ENCODE data around the gene SRSF5. TPM values are rescaled to one million over a fixed set of nuclear protein-coding genes. Genes with fewer than 3 reads are reported as not detected.

SRSF5 gene
- total RNA-seq, 1 experiment from 2014 or later, result 288 TPM

DNA sequence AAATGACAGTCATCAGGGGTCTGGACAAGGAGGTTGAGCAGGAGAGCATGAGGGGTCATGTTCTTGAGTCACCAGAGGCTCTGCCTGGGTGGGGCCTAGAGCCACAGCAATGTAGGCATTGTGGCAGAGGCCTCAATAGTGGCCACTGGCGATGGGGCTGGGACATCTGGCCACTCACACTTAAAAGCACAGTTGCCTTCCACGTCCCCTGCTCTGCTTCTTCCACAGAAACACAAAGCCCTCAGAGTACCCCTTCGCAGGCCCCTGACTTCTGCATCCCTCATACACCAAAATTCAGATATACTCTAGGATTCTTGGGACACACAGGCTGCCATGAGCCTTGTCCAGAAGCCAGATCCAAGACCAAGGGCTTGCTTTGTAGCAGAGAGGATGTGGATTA, 27.8 kb downstream of the SRSF5 start:
- CTCF ChIA-PET, result no interaction called here
- H3K36me3 Mint-ChIP-seq, result peaks cover 4% of the 10 kb centered on the region; the same call in 1 of the 2 replicates
- H3K27ac Mint-ChIP-seq, result no peak overlapping the region

DNA sequence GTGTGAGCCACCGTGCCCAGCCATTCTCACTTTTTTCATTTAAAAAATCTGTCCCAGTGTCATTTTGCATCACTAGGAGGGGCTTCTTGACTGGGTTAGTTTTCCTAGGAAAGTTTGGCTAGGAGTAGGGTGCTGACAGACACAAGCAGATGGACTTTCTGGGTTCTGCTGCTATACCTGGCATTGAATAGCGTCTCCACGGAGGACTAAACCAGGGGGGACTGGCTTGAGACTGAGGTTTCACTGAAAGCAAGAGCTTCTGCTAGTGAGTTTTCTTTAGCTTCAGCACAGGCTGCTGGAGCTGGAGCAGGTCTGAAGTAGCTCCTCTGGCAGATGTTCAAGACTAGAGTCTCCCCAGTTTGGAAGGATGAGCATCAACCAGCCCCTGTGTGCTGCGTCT, 28.7 kb downstream of the SRSF5 start:
- TF ChIP-seq, protein P1, sequence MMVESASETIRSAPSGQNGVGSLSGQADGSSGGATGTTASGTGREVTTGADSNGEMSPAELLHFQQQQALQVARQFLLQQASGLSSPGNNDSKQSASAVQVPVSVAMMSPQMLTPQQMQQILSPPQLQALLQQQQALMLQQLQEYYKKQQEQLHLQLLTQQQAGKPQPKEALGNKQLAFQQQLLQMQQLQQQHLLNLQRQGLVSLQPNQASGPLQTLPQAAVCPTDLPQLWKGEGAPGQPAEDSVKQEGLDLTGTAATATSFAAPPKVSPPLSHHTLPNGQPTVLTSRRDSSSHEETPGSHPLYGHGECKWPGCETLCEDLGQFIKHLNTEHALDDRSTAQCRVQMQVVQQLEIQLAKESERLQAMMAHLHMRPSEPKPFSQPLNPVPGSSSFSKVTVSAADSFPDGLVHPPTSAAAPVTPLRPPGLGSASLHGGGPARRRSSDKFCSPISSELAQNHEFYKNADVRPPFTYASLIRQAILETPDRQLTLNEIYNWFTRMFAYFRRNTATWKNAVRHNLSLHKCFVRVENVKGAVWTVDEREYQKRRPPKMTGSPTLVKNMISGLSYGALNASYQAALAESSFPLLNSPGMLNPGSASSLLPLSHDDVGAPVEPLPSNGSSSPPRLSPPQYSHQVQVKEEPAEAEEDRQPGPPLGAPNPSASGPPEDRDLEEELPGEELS (CRISPR knock-in tag; IDR thresholded peaks at IDR 0.05), result no peak
- TF ChIP-seq, protein P2, sequence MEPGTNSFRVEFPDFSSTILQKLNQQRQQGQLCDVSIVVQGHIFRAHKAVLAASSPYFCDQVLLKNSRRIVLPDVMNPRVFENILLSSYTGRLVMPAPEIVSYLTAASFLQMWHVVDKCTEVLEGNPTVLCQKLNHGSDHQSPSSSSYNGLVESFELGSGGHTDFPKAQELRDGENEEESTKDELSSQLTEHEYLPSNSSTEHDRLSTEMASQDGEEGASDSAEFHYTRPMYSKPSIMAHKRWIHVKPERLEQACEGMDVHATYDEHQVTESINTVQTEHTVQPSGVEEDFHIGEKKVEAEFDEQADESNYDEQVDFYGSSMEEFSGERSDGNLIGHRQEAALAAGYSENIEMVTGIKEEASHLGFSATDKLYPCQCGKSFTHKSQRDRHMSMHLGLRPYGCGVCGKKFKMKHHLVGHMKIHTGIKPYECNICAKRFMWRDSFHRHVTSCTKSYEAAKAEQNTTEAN (CRISPR knock-in tag; IDR thresholded peaks at IDR 0.05), result no peak
- TF ChIP-seq RORB (CRISPR knock-in tag; IDR thresholded peaks at IDR 0.05) (no peak), ETV6 (CRISPR knock-in tag; IDR thresholded peaks at IDR 0.05) (no peak), PRRX2 (CRISPR knock-in tag; IDR thresholded peaks at IDR 0.05) (no peak), NR3C1 (CRISPR knock-in tag; conservative IDR thresholded peaks at IDR 0.05; ENCODE audit: low read depth) (no peak), KAT7 (CRISPR knock-in tag; IDR thresholded peaks at IDR 0.05; ENCODE audit: borderline replicate concordance) (no peak), FOXP1 (CRISPR knock-in tag; IDR thresholded peaks at IDR 0.05; ENCODE audit: borderline replicate concordance) (no peak), CREM (CRISPR knock-in tag; IDR thresholded peaks at IDR 0.05) (no peak), CBFB (CRISPR knock-in tag; IDR thresholded peaks at IDR 0.05; ENCODE audit: low read depth) (no peak), GTF2I (CRISPR knock-in tag; conservative IDR thresholded peaks at IDR 0.05) (no peak)
- TF ChIP-seq, protein P3, sequence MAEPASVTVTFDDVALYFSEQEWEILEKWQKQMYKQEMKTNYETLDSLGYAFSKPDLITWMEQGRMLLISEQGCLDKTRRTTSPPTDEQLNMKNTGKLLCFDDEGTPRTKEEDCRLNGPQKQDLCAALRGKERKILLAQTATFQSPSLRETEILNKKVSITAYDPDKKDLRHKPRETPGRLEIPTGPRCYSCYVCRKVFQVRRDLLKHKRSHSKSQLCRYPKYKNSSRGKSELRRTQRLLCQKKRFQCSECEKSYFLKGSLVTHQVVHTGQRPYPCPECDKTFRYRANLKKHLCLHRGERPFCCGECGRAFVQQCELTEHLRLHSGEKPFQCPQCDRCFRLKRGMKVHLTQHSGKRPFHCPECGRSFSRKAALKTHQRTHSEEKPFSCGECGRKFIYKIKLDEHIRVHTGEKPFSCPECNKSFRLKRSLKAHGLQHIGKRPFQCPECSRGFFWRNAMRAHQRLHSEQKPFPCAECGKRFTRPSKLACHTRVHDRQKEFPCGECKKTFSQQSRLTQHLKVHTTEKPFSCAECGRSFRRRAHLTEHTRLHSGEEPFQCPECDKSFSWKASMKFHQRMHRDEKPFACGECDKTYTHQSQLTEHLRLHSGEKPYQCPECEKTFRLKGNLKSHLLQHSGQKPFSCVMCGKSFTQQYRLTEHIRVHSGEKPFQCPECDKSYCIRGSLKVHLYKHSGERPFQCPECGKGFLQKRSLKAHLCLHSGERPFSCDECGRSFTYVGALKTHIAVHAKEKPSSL (CRISPR knock-in tag; conservative IDR thresholded peaks at IDR 0.05), result no peak
- peaks cover 17% of the 10 kb centered on the region for H3K9me3 Mint-ChIP-seq
- DNase-seq (ENCODE audit: low spot score) (no peak), ATAC-seq (no peak)
- H3K4me1 Mint-ChIP-seq, result peaks cover 27% of the 10 kb centered on the region
- ChIA-PET POLR2A (no interaction called here), CTCF (no interaction called here)
- peaks cover 4% of the 10 kb centered on the region; the same call in 1 of the 2 replicates for H3K36me3 Mint-ChIP-seq
- H3K4me3 Mint-ChIP-seq, result no peak overlapping the region
- H3K27me3 Mint-ChIP-seq (ENCODE audit: low read depth), result no peaks in the 10 kb centered on the region
- no peak overlapping the region for H3K27ac Mint-ChIP-seq

More for the DNA sequence above, 27.8 kb downstream of the SRSF5 start:
- Mint-ChIP-seq H3K27me3 (ENCODE audit: low read depth) (no peaks in the 10 kb centered on the region), H3K4me1 (peaks cover 22% of the 10 kb centered on the region), H3K9me3 (peaks cover 15% of the 10 kb centered on the region), H3K4me3 (no peak overlapping the region)
- no peak for ATAC-seq
- TF ChIP-seq ZNF423 (CRISPR knock-in tag; IDR thresholded peaks at IDR 0.05) (no peak), SOX15 (CRISPR knock-in tag; IDR thresholded peaks at IDR 0.05) (no peak)
- DNase-seq (ENCODE audit: low spot score), result no peak
- POLR2A ChIA-PET, result no interaction called here

DNA sequence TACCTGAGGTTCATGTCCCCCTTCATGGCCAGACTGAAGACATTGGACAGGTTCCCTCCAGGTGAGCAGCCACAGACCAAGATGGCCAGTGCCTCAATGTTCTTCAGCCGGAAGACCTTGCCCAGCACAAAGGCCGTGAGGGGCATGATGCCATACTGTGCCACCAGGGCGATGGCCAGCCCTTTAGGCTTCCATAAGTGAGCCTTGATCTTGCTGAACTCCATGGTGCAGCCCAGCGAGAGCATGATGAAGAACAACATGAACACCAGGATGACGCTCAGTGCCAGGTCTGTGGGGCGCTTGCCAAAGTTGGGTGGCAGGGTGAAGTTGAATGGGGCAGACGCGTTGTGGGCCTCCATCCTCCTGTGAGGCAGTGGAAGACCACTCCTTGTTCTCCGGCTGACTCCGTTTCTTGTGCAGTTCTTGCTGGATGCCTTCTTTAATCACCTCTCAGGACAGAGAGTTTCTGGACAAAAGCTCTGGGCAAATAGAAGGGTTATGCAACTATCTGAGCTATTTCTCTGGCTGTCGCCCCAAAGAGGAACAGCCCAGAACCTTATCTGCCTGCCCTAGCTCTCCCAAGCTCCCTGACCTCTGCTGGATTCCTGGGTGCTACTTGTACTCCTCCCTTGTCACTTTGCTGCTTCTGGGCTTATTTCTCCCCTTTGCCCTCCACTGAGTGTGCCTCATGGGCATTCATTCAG, 30.0 kb downstream of the SRSF5 start, which contains the start of gene SLC10A1:
Gene SLC10A1, minus strand, starts transcription at position 445 of the 704 bp plus-strand sequence. Its CDS starts 86 bp downstream, at position 359.
- ChIA-PET POLR2A (no interaction called here), CTCF (interaction anchor here (1.1 kb wide), 1 partner anchor 231 kb away, joined by 4 read pairs; no protein-coding TSS in a partner anchor)
- peaks cover 4% of the 10 kb centered on the region; the same call in 1 of the 2 replicates for H3K36me3 Mint-ChIP-seq
- H3K4me1 Mint-ChIP-seq, result peaks cover 27% of the 10 kb centered on the region
- ATAC-seq (no peak), DNase-seq (ENCODE audit: low spot score) (no peak)
- H3K27me3 Mint-ChIP-seq (ENCODE audit: low read depth), result no peaks in the 10 kb centered on the region
- peaks cover 24% of the 10 kb centered on the region for H3K9me3 Mint-ChIP-seq
- no peak within 1 kb of the TSS for H3K27ac Mint-ChIP-seq
- no peak within 1 kb of the TSS for H3K4me3 Mint-ChIP-seq
- TF ChIP-seq, protein P4, sequence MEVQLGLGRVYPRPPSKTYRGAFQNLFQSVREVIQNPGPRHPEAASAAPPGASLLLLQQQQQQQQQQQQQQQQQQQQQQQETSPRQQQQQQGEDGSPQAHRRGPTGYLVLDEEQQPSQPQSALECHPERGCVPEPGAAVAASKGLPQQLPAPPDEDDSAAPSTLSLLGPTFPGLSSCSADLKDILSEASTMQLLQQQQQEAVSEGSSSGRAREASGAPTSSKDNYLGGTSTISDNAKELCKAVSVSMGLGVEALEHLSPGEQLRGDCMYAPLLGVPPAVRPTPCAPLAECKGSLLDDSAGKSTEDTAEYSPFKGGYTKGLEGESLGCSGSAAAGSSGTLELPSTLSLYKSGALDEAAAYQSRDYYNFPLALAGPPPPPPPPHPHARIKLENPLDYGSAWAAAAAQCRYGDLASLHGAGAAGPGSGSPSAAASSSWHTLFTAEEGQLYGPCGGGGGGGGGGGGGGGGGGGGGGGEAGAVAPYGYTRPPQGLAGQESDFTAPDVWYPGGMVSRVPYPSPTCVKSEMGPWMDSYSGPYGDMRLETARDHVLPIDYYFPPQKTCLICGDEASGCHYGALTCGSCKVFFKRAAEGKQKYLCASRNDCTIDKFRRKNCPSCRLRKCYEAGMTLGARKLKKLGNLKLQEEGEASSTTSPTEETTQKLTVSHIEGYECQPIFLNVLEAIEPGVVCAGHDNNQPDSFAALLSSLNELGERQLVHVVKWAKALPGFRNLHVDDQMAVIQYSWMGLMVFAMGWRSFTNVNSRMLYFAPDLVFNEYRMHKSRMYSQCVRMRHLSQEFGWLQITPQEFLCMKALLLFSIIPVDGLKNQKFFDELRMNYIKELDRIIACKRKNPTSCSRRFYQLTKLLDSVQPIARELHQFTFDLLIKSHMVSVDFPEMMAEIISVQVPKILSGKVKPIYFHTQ (CRISPR knock-in tag; IDR thresholded peaks at IDR 0.05), result no peak
- TF ChIP-seq, protein P5, sequence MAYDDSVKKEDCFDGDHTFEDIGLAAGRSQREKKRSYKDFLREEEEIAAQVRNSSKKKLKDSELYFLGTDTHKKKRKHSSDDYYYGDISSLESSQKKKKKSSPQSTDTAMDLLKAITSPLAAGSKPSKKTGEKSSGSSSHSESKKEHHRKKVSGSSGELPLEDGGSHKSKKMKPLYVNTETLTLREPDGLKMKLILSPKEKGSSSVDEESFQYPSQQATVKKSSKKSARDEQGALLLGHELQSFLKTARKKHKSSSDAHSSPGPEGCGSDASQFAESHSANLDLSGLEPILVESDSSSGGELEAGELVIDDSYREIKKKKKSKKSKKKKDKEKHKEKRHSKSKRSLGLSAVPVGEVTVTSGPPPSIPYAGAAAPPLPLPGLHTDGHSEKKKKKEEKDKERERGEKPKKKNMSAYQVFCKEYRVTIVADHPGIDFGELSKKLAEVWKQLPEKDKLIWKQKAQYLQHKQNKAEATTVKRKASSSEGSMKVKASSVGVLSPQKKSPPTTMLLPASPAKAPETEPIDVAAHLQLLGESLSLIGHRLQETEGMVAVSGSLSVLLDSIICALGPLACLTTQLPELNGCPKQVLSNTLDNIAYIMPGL (CRISPR knock-in tag; IDR thresholded peaks at IDR 0.05), result no peak
- TF ChIP-seq NR3C1 (CRISPR knock-in tag; conservative IDR thresholded peaks at IDR 0.05; ENCODE audit: low read depth) (no peak), ZNF219 (CRISPR knock-in tag; IDR thresholded peaks at IDR 0.05; ENCODE audit: borderline replicate concordance) (no peak), TCF7 (CRISPR knock-in tag; IDR thresholded peaks at IDR 0.05; ENCODE audit: low read depth) (no peak)
